H9 (cell line): ENCODE results near the gene SETBP1. TPM values are rescaled to one million over a fixed set of nuclear protein-coding genes. Genes with fewer than 3 reads are reported as not detected.
"Not testable (repeated sequence)": the region's sequence is repeated elsewhere in the genome, so short reads cannot be mapped to it uniquely, and the experiment has no call there.

Experiments used
- DNase-seq: peaks from one replicate; pipeline ENCODE4 v3.0.0-alpha.2; 2017
- H2AFZ ChIP-seq: one replicate; pipeline ENCODE4 v1.6.1; 2013; ENCODE audit warnings: mild to moderate bottlenecking, low read length, control low read depth, moderate library complexity
- H2AK5ac ChIP-seq: 2 replicates; pipeline ENCODE4 v1.6.1; 2013; ENCODE audit warnings: low read length, control low read depth, mixed read lengths; ENCODE audit not compliant: insufficient read length
- H2BK120ac ChIP-seq: one replicate; pipeline ENCODE4 v1.6.1; 2013; ENCODE audit warnings: low read depth, mild to moderate bottlenecking, low read length, control low read depth, inconsistent platforms; ENCODE audit not compliant: poor library complexity, severe bottlenecking
- H2BK12ac ChIP-seq: 2 replicates; pipeline ENCODE4 v1.6.1; 2013; ENCODE audit warnings: low read length, control low read depth, mixed read lengths, low read depth; ENCODE audit not compliant: insufficient read length
- H2BK15ac ChIP-seq: 2 replicates; pipeline ENCODE4 v1.6.1; 2013; ENCODE audit warnings: low read depth, low read length, control low read depth
- H2BK20ac ChIP-seq: one replicate; pipeline ENCODE4 v1.6.1; 2013; ENCODE audit warnings: low read depth, mild to moderate bottlenecking, low read length, control low read depth, inconsistent platforms; ENCODE audit not compliant: poor library complexity, severe bottlenecking
- H2BK5ac ChIP-seq: 2 replicates; pipeline ENCODE4 v1.6.1; 2013; ENCODE audit warnings: low read length, control low read depth, mixed read lengths; ENCODE audit not compliant: insufficient read length
- H3K14ac ChIP-seq: 2 replicates; pipeline ENCODE4 v1.6.1; 2013; ENCODE audit warnings: low read length, control low read depth; ENCODE audit not compliant: insufficient read depth
- H3K18ac ChIP-seq: 2 replicates; pipeline ENCODE4 v1.6.1; 2013; ENCODE audit warnings: low read depth, mild to moderate bottlenecking, mixed read lengths, low read length, control low read depth; ENCODE audit not compliant: insufficient read length
- H3K23ac ChIP-seq: 2 replicates; pipeline ENCODE4 v1.6.1; 2013; ENCODE audit warnings: low read length, control low read depth, mixed read lengths, low read depth; ENCODE audit not compliant: insufficient read length
- H3K23me2 ChIP-seq: 2 replicates; pipeline ENCODE4 v1.6.1; 2013; ENCODE audit warnings: low read depth, mild to moderate bottlenecking, mixed read lengths, low read length, control low read depth; ENCODE audit not compliant: insufficient read length, poor library complexity, severe bottlenecking
- H3K27ac ChIP-seq: 2 replicates; pipeline ENCODE4 v1.5.1; 2013; ENCODE audit warnings: low read length, control low read depth, mixed read lengths, low read depth; ENCODE audit not compliant: insufficient read length
- H3K27me3 ChIP-seq: 2 replicates; pipeline ENCODE4 v1.6.1; 2013; ENCODE audit warnings: low read length, control low read depth, inconsistent platforms; ENCODE audit not compliant: insufficient read depth
- H3K4ac ChIP-seq: 2 replicates; pipeline ENCODE4 v1.6.1; 2013; ENCODE audit warnings: low read depth, mild to moderate bottlenecking, control low read depth, inconsistent platforms, low read length, moderate library complexity
- H3K4me1 ChIP-seq: 2 replicates; pipeline ENCODE4 v1.6.1; 2013; ENCODE audit warnings: low read length, control low read depth, inconsistent platforms; ENCODE audit not compliant: insufficient read depth
- H3K4me2 ChIP-seq: 2 replicates; pipeline ENCODE4 v1.6.1; 2013; ENCODE audit warnings: low read length, control low read depth, mixed read lengths; ENCODE audit not compliant: insufficient read length, insufficient read depth
- H3K56ac ChIP-seq: 2 replicates; pipeline ENCODE4 v1.6.1; 2013; ENCODE audit warnings: low read depth, mild to moderate bottlenecking, mixed read lengths, low read length, control low read depth; ENCODE audit not compliant: insufficient read length
- H3K79me1 ChIP-seq: 2 replicates; pipeline ENCODE4 v1.6.1; 2013; ENCODE audit warnings: low read depth, mild to moderate bottlenecking, moderate library complexity, low read length, control low read depth, inconsistent platforms; ENCODE audit not compliant: insufficient read depth, poor library complexity, severe bottlenecking
- H3K79me2 ChIP-seq: 2 replicates; pipeline ENCODE4 v1.6.1; 2013; ENCODE audit warnings: low read length, control low read depth, inconsistent platforms; ENCODE audit not compliant: insufficient read depth
- H3K9ac ChIP-seq: 2 replicates; pipeline ENCODE4 v1.6.1; 2013; ENCODE audit warnings: low read length, control low read depth, mixed read lengths; ENCODE audit not compliant: insufficient read length; ENCODE audit errors: extremely low read depth
- H3K9me3 ChIP-seq: one replicate; pipeline ENCODE4 v1.6.1; 2013; ENCODE audit warnings: low read depth, low read length, inconsistent platforms; ENCODE audit not compliant: control insufficient read depth
- H3T11ph ChIP-seq: one replicate; pipeline ENCODE4 v1.6.1; 2013; ENCODE audit warnings: mild to moderate bottlenecking, low read length, control low read depth, inconsistent platforms
- H4K20me1 ChIP-seq: one replicate; pipeline ENCODE4 v1.6.1; 2013; ENCODE audit not compliant: control insufficient read depth, insufficient read length, insufficient read depth
- H4K5ac ChIP-seq: 2 replicates; pipeline ENCODE4 v1.6.1; 2013; ENCODE audit warnings: low read depth, mild to moderate bottlenecking, mixed read lengths, low read length, control low read depth; ENCODE audit not compliant: insufficient read length
- H4K8ac ChIP-seq: replicated peaks from 2 replicates; pipeline ENCODE4 v1.6.1; 2013; ENCODE audit warnings: low read length, control low read depth, mixed read lengths, low read depth; ENCODE audit not compliant: insufficient read length
- H4K91ac ChIP-seq: 2 replicates; pipeline ENCODE4 v1.6.1; 2013; ENCODE audit warnings: low read depth, mild to moderate bottlenecking, moderate library complexity, mixed read lengths, low read length, control low read depth; ENCODE audit not compliant: insufficient read length
- H3K27ac Mint-ChIP-seq, 3 experiments: 2 replicates in 2 of 3; 3 replicates in 1 of 3; pipeline ENCODE4 v1.8.0; 2020 to 2021; ENCODE audit warnings: mixed read lengths in 3 of 3, mild to moderate bottlenecking in 1 of 3, moderate library complexity in 1 of 3
- H3K27me3 Mint-ChIP-seq: 2 replicates; pipeline ENCODE4 v1.8.0; 2021; ENCODE audit warnings: low read depth, mild to moderate bottlenecking, moderate library complexity, mixed read lengths
- H3K36me3 Mint-ChIP-seq, 3 experiments: 2 replicates in 2 of 3; 3 replicates in 1 of 3; pipeline ENCODE4 v1.8.0; 2020 to 2021; ENCODE audit warnings: low read depth in 3 of 3, mixed read lengths in 3 of 3; ENCODE audit not compliant: insufficient read depth in 1 of 3
- H3K4me1 Mint-ChIP-seq, 2 experiments: 2 replicates each; pipeline ENCODE4 v1.8.0; 2020; ENCODE audit warnings: mixed read lengths in 2 of 2
- H3K4me3 Mint-ChIP-seq, 2 experiments: 2 replicates in 1 of 2; 3 replicates in 1 of 2; pipeline ENCODE4 v1.8.0; 2020 to 2021; ENCODE audit warnings: mild to moderate bottlenecking in 2 of 2, mixed read lengths in 2 of 2, moderate library complexity in 1 of 2
- H3K9me3 Mint-ChIP-seq, 2 experiments: 2 replicates in 1 of 2; 3 replicates in 1 of 2; pipeline ENCODE4 v1.8.0; 2020; ENCODE audit warnings: mild to moderate bottlenecking in 2 of 2, mixed read lengths in 2 of 2, moderate library complexity in 1 of 2
- CTCF ChIP-seq: fragments of 200-600 bp; sonication (generic); conservative IDR thresholded peaks from 3 replicates; pipeline ENCODE4 v1.8.0; 2021; ENCODE audit warnings: antibody characterized with exemption, mild to moderate bottlenecking
- WGBS: extraction: QIAGEN DNeasy Blood & Tissue Kit; methylation state at CpG from one replicate; pipeline ENCODE4 v1.1.7; 2013; ENCODE audit warnings: missing lambda C conversion rate, low lambda C conversion rate, mixed read lengths; ENCODE audit not compliant: insufficient read length; ENCODE audit errors: extremely low coverage; 5-methylcytosine and 5-hydroxymethylcytosine counted together
- total RNA-seq: library from RNA; stranded (reverse); gene quantifications from 2 replicates; pipeline ENCODE4 v1.2.1, GENCODE V29; 2021

SETBP1 gene
- total RNA-seq, 1 experiment from 2014 or later = 4.6 TPM

GRCh38 chr18:44719519-44720060, 38.9 kb downstream of the SETBP1 start:
- Mint-ChIP-seq H3K27me3 (no peaks in the 10 kb centered on the region; the same call in 1 of the 2 replicates), H3K9me3 (no peaks in the 10 kb centered on the region), H3K36me3 (peaks cover 0 to under 1% (median 0%) of the 10 kb centered on the region in 3 experiments; a peak in 1 of 7 replicates), H3K4me3 (no peak overlapping the region), H3K27ac (no peak overlapping the region), H3K4me1 (peaks cover 35 to 41% of the 10 kb centered on the region in 2 experiments)
- Histone ChIP-seq H4K20me1 (no peaks in the 10 kb centered on the region), H3K56ac (no peak overlapping the region), H3K4me1 (peaks cover 7% of the 10 kb centered on the region; the same call in 1 of the 2 replicates), H4K8ac (no peak overlapping the region), H3T11ph (no peak overlapping the region), H2BK5ac (no peak overlapping the region), H3K14ac (no peak overlapping the region), H3K4me2 (no peak overlapping the region), H3K23ac (no peak overlapping the region), H3K27ac (no peak overlapping the region), H3K18ac (no peak overlapping the region), H2BK15ac (no peak overlapping the region), H2BK20ac (no peak overlapping the region), H3K9me3 (no peaks in the 10 kb centered on the region), H3K9ac (no peak overlapping the region), H2BK12ac (no peak overlapping the region), H4K5ac (no peak overlapping the region), H4K91ac (no peak overlapping the region), H2AK5ac (no peak overlapping the region), H3K4ac (no peak overlapping the region), H3K23me2 (no peaks in the 10 kb centered on the region), H3K27me3 (no peaks in the 10 kb centered on the region), H3K79me2 (no peaks in the 10 kb centered on the region), H3K79me1 (no peaks in the 10 kb centered on the region), H2AFZ (no peak overlapping the region), H2BK120ac (no peak overlapping the region)
- WGBS = no CpG with 5 or more reads among the region's 3 CpGs
- no peak for TF ChIP-seq CTCF
- DNase-seq = no peak

GRCh38 chr18:44721748-44722147, 41.1 kb downstream of the SETBP1 start:
- H3K4ac ChIP-seq, H3K4me2 ChIP-seq, H3K79me1 ChIP-seq, H2BK120ac ChIP-seq, H4K20me1 ChIP-seq, H4K5ac ChIP-seq, H3K36me3 Mint-ChIP-seq, H3K23ac ChIP-seq, H2BK20ac ChIP-seq, H3K27ac Mint-ChIP-seq, H3K4me3 Mint-ChIP-seq, DNase-seq, H3K23me2 ChIP-seq, H2BK12ac ChIP-seq, H2BK15ac ChIP-seq, H3K27me3 Mint-ChIP-seq, H3K27me3 ChIP-seq, H3T11ph ChIP-seq, H3K27ac ChIP-seq, H4K91ac ChIP-seq, H2BK5ac ChIP-seq, H2AK5ac ChIP-seq, H2AFZ ChIP-seq, H3K9ac ChIP-seq, H3K18ac ChIP-seq, H3K9me3 ChIP-seq, H4K8ac ChIP-seq, H3K4me1 ChIP-seq, H3K79me2 ChIP-seq, H3K56ac ChIP-seq, H3K14ac ChIP-seq, H3K9me3 Mint-ChIP-seq: not testable (repeated sequence)
- WGBS = no CpG with 5 or more reads among the region's 3 CpGs
- peaks cover 28% of the 10 kb centered on the region in 2 experiments for H3K4me1 Mint-ChIP-seq
